Breast epithelium (tissue), 4 donors: Measurements from ENCODE around the gene LONP2. TPM values are rescaled to one million over a fixed set of nuclear protein-coding genes. Genes with fewer than 3 reads are reported as not detected.
A peak's percentile ranks its signal among the peaks of the same experiment; 100 is the strongest.

ENCODE experiments used
- DNase-seq, 2 donors: peaks; one replicate each; pipeline ENCODE4 v3.0.0-alpha.2; 2019; ENCODE audit warnings: low spot score in 2 of 2
- H3K27ac ChIP-seq, 2 donors: fragments of 200-600 bp; sonication (generic) in 1 of 2; one replicate each; pipeline ENCODE4 v1.5.1; 2016 to 2019; ENCODE audit warnings: mild to moderate bottlenecking in 1 of 2
- H3K27me3 ChIP-seq, 2 donors: fragments of 200-600 bp; sonication (generic) in 1 of 2; one replicate each; pipeline versions ENCODE4 v1.5.1 to v1.6.0; 2017 to 2019; ENCODE audit warnings: control low read depth in 1 of 2, mild to moderate bottlenecking in 1 of 2
- H3K36me3 ChIP-seq: fragments of 200-600 bp; one replicate; pipeline ENCODE4 v1.5.1; 2019
- H3K4me1 ChIP-seq, 2 donors: fragments of 200-600 bp; sonication (generic); one replicate each; pipeline ENCODE4 v1.5.1; 2016 to 2019; ENCODE audit warnings: control low read depth in 1 of 2
- H3K4me3 ChIP-seq, 3 donors: fragments of 200-600 bp; sonication (generic); 1 replicate in 2 of 3; 2 replicates in 1 of 3; pipeline ENCODE4 v1.5.1; 2016 to 2019; ENCODE audit warnings: mild to moderate bottlenecking in 3 of 3, moderate library complexity in 2 of 3
- H3K9me3 ChIP-seq, 2 donors: fragments of 200-600 bp; sonication (generic) in 1 of 2; one replicate each; pipeline ENCODE4 v1.5.1; 2016 to 2019; ENCODE audit warnings: control low read depth in 1 of 2
- POLR2A ChIP-seq: fragments of 450-650 bp; IDR thresholded peaks from one replicate; pipeline ENCODE4 v1.6.1; 2016; ENCODE audit warnings: antibody characterized with exemption, mild to moderate bottlenecking, moderate library complexity
- POLR2AphosphoS5 ChIP-seq, 3 donors: sonication (generic); formaldehyde crosslinking; IDR thresholded peaks; one replicate each; pipeline ENCODE4 v1.6.1; 2017; ENCODE audit warnings: antibody characterized with exemption in 3 of 3
- intact Hi-C: fragments of 100-400 bp; cut with DNase I; formaldehyde crosslinking; loops from one replicate; pipeline ENCODE4 v1.15.1; 2023; ENCODE audit warnings: low total_unique reads
- total RNA-seq, 3 donors: library from RNA; depleted of rRNA; stranded (reverse); fragments of >200 nt; gene quantifications; one replicate each; pipeline ENCODE4 v1.1.0, GENCODE V29; 2016
- TF ChIP-seq, protein P1 (sequence below), 3 donors: fragments of 450-650 bp; IDR thresholded peaks; one replicate each; pipeline ENCODE4 v1.5.1; 2016 to 2017; ENCODE audit warnings: antibody characterized with exemption in 3 of 3, mild to moderate bottlenecking in 3 of 3, moderate library complexity in 3 of 3

Gene LONP2
- total RNA-seq, 3 donors from 2014 or later: 66.6 to 106 (median 98.9) TPM

DNA sequence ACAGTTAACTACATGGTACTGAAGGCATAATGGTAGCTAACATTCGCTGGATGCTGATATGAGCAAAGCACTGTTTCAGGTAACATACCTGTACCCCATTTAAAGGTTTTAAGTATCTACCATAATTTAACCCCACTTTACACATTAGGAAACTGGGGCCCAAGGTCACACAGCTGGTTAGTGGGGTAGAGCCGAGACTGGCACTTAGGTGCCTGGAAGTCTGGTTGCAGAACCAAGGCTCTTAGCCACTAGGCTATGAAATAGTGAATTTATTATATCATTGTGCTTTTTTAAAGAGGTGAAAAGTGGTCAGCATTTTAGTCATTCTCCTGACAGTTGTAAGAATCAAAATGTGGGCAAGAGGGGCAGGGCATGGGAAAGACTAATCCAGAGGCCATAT is 115.9 kb downstream of the LONP2 start:
- no peaks in the 10 kb centered on the region for H3K9me3 ChIP-seq
- H3K4me3 ChIP-seq: no peak overlapping the region
- no peak overlapping the region for H3K27ac ChIP-seq
- H3K27me3 ChIP-seq: no peaks in the 10 kb centered on the region
- H3K4me1 ChIP-seq: peaks cover 0 to 2% of the 10 kb centered on the region in 2 donors
- no peak for TF ChIP-seq POLR2A
- TF ChIP-seq, protein P1, sequence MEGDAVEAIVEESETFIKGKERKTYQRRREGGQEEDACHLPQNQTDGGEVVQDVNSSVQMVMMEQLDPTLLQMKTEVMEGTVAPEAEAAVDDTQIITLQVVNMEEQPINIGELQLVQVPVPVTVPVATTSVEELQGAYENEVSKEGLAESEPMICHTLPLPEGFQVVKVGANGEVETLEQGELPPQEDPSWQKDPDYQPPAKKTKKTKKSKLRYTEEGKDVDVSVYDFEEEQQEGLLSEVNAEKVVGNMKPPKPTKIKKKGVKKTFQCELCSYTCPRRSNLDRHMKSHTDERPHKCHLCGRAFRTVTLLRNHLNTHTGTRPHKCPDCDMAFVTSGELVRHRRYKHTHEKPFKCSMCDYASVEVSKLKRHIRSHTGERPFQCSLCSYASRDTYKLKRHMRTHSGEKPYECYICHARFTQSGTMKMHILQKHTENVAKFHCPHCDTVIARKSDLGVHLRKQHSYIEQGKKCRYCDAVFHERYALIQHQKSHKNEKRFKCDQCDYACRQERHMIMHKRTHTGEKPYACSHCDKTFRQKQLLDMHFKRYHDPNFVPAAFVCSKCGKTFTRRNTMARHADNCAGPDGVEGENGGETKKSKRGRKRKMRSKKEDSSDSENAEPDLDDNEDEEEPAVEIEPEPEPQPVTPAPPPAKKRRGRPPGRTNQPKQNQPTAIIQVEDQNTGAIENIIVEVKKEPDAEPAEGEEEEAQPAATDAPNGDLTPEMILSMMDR (IDR thresholded peaks at IDR 0.05): no peak
- TF ChIP-seq POLR2AphosphoS5 (IDR thresholded peaks at IDR 0.05): no peak
- H3K36me3 ChIP-seq: peaks cover 3% of the 10 kb centered on the region
- intact Hi-C loops: loop anchor here (10.0 kb wide), 1 partner anchor 275 kb away; no protein-coding TSS in a partner anchor
- DNase-seq: no peak

DNA sequence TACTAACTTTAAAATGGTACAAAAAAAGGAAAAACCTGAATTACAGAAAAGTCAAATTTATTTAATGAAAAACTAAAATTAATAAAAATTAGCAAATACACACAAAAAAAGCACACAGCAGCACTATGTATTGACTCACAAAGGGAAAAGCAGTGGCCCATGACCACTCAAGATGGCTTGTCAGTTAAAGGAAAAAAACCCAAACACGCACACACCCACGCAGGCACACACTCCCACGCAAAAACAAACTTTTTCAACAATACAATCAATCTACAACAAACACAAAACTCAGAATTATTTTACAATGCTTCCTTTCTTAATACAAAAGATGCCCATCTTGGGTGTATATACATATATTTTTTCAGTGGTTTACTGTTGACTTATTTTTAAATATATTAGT is 116.9 kb downstream of the LONP2 start:
- H3K27ac ChIP-seq: no peak overlapping the region
- H3K36me3 ChIP-seq: peaks cover 3% of the 10 kb centered on the region
- H3K27me3 ChIP-seq: no peaks in the 10 kb centered on the region
- peaks cover 0 to 8% of the 10 kb centered on the region in 2 donors for H3K4me1 ChIP-seq
- H3K9me3 ChIP-seq: no peaks in the 10 kb centered on the region
- DNase-seq: no peak
- intact Hi-C loops: no loop called here
- no peak overlapping the region for H3K4me3 ChIP-seq
- no peak for TF ChIP-seq POLR2AphosphoS5 (IDR thresholded peaks at IDR 0.05)
- TF ChIP-seq, protein P1 (IDR thresholded peaks at IDR 0.05): no peak
- no peak for TF ChIP-seq POLR2A

DNA sequence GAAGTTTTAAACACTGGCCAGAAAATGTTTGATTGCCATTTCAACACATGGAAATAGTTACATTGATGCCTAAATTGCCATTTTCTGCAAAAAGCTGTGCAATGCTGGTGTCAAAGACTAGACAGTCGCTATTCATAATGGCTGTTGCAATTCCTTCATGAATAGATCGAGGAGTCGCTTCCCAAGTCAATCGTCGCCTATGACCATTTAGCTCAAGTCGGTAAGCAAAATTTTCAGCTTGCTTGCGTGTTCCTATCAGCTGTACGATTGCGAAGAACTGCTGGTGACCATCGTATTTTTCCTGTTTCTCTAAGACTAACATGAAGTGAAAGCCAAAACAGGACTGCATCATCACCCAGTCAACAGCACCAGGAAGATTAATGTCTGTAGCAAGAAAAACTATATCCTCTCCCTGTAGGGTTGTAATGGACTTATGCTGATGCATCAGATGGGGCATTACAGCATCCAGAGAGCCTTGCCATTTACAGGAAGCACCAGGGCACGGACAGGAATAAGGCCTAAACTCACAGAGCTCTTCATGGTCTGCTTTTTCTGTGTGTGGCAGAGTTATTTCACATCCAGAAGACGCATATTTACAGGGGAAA is 117.5 kb downstream of the LONP2 start:
- Histone ChIP-seq H3K27ac (no peak overlapping the region), H3K4me3 (no peak overlapping the region), H3K9me3 (no peaks in the 10 kb centered on the region), H3K4me1 (peaks cover 2 to 11% of the 10 kb centered on the region in 2 donors), H3K27me3 (no peaks in the 10 kb centered on the region), H3K36me3 (peaks cover 3% of the 10 kb centered on the region)
- TF ChIP-seq POLR2AphosphoS5 (IDR thresholded peaks at IDR 0.05) (no peak), POLR2A (no peak)
- TF ChIP-seq, protein P1 (IDR thresholded peaks at IDR 0.05): no peak
- intact Hi-C loops: no loop called here
- no peak for DNase-seq

DNA sequence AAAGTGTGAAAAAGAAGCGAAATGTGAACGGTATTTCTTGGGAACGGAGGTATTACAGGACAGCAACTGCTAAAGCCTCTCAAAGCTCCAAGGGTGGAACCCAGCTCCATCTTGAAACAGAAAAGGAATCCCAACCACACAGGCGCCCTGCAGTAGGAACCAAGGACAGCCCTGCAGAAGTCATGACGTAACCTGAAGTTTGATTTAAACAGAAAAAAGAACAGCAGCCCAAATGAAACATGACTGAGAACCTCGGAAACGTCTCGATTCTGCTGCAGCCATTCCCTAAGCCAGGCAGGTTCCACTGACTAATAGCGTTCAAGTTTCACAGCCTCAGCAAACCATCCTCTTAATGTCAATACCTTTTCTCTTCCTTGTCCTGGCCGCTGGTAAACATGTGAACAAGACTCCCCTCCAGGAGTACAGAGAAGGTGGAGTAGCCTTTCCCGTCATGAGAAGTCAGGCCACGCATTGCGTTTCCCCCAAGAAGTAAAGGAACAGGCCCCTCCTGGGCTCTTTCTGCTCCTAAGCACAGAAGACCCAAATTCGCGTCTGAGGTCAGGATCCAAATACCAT is 121.0 kb downstream of the LONP2 start:
- intact Hi-C loops: loop anchor here (5.0 kb wide), 1 partner anchor 157 kb away; no protein-coding TSS in a partner anchor

More for the DNA sequence above, 121.0 kb downstream of the LONP2 start:
- Histone ChIP-seq H3K27ac (peak overlapping the region; percentile 88 to 95), H3K27me3 (no peaks in the 10 kb centered on the region), H3K4me3 (peak overlapping the region; percentile 58 to 69 (median 63)), H3K9me3 (no peaks in the 10 kb centered on the region), H3K36me3 (peaks cover 3% of the 10 kb centered on the region), H3K4me1 (peaks cover 5 to 15% of the 10 kb centered on the region in 2 donors)
- no peak for DNase-seq
- TF ChIP-seq POLR2AphosphoS5 (IDR thresholded peaks at IDR 0.05) (no peak), POLR2A (no peak)
- TF ChIP-seq, protein P1 (IDR thresholded peaks at IDR 0.05): no peak
